GM12801 (cell line): ENCODE data around the gene ITM2C.

Source experiments
- TF ChIP-seq, protein P1 (sequence below): IDR thresholded peaks from one replicate; pipeline ENCODE4 v1.5.1; 2011; ENCODE audit warnings: control low read depth; ENCODE audit not compliant: insufficient read length; ENCODE audit errors: extremely low read depth

ITM2C gene

DNA sequence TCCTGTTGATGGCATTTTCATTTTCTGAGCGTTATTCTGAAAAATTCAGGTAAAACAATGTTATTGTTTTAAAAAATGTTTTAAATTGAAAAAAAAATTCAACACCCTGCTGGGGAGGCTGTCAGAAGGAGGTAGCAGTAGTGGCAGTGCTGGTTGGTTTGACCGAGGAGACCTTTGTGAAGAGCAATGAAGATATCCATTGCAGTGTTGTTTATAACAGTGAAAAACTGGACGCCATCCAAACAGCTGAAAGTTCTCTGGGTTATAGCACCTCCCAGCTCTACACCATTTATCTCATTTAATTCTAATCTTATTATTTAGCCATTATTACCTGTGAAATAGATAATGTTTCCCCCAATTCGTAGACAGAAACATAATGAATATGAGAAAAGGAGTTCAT is 12.6 kb upstream of the ITM2C start:
- TF ChIP-seq, protein P1, sequence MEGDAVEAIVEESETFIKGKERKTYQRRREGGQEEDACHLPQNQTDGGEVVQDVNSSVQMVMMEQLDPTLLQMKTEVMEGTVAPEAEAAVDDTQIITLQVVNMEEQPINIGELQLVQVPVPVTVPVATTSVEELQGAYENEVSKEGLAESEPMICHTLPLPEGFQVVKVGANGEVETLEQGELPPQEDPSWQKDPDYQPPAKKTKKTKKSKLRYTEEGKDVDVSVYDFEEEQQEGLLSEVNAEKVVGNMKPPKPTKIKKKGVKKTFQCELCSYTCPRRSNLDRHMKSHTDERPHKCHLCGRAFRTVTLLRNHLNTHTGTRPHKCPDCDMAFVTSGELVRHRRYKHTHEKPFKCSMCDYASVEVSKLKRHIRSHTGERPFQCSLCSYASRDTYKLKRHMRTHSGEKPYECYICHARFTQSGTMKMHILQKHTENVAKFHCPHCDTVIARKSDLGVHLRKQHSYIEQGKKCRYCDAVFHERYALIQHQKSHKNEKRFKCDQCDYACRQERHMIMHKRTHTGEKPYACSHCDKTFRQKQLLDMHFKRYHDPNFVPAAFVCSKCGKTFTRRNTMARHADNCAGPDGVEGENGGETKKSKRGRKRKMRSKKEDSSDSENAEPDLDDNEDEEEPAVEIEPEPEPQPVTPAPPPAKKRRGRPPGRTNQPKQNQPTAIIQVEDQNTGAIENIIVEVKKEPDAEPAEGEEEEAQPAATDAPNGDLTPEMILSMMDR, result no peak

DNA sequence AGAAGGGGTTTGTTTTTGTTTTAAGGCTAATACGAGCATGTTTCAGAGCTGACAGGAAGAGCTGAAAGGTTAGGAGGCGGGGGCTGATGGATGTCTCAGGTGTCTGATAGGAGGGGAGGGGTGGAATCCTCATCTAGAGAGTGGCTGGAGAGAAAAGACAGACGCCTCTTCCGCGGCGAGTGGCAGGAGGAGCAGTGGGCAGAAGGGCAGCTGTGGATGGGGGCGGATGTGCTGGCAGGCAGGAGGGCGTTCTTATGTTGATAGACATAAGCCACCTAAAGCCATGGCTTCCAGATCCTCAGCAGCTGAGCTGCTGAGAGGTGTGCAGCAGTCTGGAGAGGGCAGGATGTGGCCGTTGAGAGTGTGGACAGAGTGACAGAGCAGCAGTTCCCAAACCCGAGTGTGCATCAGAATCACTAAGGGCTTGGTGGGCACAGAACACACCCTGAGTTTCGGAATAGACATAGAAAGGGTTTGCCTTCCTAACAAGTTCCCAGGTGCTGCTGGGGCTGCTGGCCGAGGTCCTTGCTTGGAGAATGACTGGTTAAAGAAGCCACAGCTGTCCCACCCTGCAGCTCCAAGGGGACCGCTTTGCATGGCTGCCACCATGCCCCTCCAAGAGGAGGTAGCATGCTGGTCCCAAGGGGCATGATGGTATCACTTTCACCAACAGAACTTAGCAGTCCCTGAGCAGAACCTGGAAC is 3.0 kb upstream of the ITM2C start:
- TF ChIP-seq, protein P1, result no peak

DNA sequence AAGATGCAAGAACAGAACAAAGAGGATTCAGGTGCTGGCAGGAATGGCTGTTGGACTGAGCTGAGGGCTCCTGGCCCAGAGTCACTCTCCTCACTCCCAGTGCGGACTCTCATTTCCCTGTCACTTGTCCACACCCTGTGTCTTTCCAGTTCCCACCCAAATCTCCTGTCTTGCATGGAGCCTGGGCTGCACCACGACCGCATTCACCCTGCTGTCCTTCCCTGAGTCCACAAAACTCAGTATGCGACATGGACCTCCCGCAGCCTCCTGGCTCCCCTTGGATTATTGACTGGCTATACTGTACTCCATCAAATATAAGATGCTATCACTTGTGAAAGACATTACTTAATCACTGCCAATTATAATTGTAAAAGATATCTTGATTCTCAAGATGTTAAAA is 2.5 kb upstream of the ITM2C start:
- TF ChIP-seq, protein P1, result no peak

DNA sequence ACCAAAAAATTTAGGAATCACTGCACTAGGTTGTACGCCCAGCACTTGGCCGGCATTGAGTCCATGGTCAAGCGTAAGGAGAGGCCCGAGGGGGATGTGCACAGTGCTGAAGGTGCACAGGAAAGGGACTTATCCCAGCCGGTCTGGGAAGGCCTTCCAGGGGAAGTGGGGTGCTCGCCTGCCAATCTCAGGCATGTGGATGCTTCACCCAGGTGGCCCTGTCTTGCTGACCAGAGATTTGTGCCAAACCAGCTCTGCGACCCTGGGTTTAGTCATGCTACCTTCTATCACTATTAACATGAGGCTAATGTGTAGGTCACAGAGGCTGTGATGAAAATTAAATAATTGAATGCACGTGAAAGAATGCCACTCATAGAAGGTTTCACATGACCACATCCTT is 1.7 kb upstream of the ITM2C start:
- TF ChIP-seq, protein P1, result no peak

DNA sequence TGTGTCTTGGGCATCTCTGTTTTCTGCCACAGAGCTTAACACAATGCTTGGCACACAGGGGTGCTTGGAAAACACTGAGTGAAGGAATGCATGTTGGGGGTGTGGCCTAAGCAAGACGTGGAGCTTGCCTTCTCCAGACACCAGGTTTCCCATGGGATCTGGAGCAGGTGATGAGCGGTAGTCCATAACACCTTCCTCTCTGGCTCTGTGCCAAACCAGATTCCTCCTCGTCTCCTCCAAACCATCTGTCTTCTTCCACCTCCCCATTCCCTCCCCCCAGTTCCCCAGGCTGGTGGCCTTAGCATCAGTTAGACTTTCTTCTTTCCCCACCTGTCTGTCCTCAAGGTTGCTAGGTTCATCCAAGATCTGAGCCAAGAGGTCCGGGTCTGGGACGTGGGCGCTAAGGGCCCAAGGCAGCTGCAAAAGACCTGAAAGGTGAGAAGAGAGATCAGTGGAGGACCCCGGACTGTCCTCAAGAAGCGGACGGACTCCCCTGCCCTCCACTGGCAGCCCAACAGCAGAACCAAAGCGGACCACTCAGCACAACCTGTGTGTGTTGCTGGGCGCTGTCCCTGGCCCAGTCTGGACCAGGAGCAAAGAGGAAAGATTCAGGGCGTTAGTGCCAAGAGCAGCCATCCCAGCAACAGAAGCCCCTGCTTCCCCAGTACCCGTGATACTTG is 1.2 kb upstream of the ITM2C start:
- TF ChIP-seq, protein P1, result no peak

DNA sequence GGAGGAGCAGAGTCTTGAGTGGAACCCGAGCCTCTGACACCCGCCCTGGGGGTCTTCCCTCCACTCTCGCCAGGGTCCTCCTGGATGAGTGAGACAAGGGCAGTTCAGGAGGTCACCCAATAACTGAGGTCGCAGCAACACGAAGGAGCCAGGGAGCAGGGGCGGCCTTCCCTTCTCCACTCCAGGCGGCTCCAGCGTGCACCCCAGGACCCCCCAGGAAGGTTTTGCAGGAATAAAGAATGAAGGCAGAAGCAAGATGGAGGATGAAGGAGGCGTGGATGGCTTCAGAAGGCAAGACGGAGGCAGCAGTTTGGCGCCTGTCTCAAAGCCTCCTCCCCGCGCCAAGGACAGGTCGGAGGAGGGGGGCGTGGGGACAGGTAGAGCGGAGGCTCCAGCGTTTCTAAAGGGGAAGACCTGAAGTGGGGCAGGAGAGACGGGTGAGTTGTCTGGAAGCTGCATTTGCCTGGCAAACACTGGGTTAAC is 579 bp upstream of the ITM2C start:
- TF ChIP-seq, protein P1, result no peak

DNA sequence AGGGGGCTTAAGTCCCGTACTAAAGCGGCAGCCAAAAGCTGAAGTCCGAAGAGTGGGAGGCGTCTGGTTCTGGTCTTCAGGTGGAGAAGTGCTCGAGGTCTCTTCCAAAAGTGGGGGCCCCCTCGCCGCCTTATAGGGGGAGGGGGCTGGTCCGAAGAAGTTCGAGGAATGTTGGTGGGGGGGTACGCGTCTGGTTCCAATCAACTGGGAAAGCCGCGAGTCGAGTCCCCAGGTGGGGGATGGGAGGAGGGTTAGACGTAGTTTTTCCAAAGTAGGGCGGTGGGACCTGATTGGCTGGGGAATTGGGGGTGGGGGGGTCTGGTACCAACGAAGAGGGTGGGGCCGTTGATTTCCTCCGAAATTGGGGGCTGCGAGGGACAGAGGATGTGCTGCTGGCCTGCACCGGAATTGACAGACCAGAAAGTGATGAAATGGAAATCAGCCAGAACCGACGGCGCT is 594 bp downstream of the ITM2C start:
- TF ChIP-seq, protein P1, result no peak
